Gastroesophageal sphincter (tissue), 3 donors: Measurements from ENCODE around the gene TMEM255A.
"Not testable (repeated sequence)": the region's sequence is repeated elsewhere in the genome, so short reads cannot be mapped to it uniquely, and the experiment has no call there.

Experiments
- CTCF ChIP-seq, 4 experiments: fragments of 200-600 bp in 2 of 4; fragments of 450-650 bp in 2 of 4; sonication (generic) in 1 of 4; IDR thresholded peaks; one replicate each; pipeline ENCODE4 v1.5.1; 2017 to 2019; ENCODE audit warnings: antibody characterized with exemption in 4 of 4, mild to moderate bottlenecking in 2 of 4, moderate library complexity in 2 of 4
- EP300 ChIP-seq: sonication (generic); formaldehyde crosslinking; IDR thresholded peaks from one replicate; pipeline ENCODE4 v1.6.1; 2017; ENCODE audit warnings: antibody characterized with exemption, mild to moderate bottlenecking
- POLR2A ChIP-seq, 2 donors: fragments of 450-650 bp; IDR thresholded peaks; one replicate each; pipeline ENCODE4 v1.6.1; 2017; ENCODE audit warnings: antibody characterized with exemption in 2 of 2, mild to moderate bottlenecking in 2 of 2, moderate library complexity in 1 of 2
- POLR2AphosphoS5 ChIP-seq: sonication (generic); formaldehyde crosslinking; IDR thresholded peaks from one replicate; pipeline ENCODE4 v1.6.1; 2017; ENCODE audit warnings: antibody characterized with exemption

GRCh38 chrX:120344566-120344965 lies 33.3 kb upstream of the TMEM255A start:
- not testable (repeated sequence) for TF ChIP-seq CTCF (IDR thresholded peaks at IDR 0.05); POLR2AphosphoS5; EP300; POLR2A (IDR thresholded peaks at IDR 0.05)
